Ovary (tissue), 3 donors: ENCODE measurements around the gene ARID5A.

Source experiments
- EP300 ChIP-seq: sonication (generic); formaldehyde crosslinking; IDR thresholded peaks from one replicate; pipeline ENCODE4 v1.6.1; 2017; ENCODE audit warnings: antibody characterized with exemption
- POLR2A ChIP-seq: fragments of 450-650 bp; IDR thresholded peaks from one replicate; pipeline ENCODE4 v1.6.1; 2017; ENCODE audit warnings: antibody characterized with exemption, mild to moderate bottlenecking, moderate library complexity
- TF ChIP-seq, protein P1 (sequence below), 3 donors: fragments of 450-650 bp in 2 of 3; fragments of 200-600 bp in 1 of 3; IDR thresholded peaks; one replicate each; pipeline versions ENCODE4 v1.5.1 to v1.8.0; 2016 to 2022; ENCODE audit warnings: antibody characterized with exemption in 3 of 3, mild to moderate bottlenecking in 1 of 3
- donor health status: DM: no; HTN: no; CAD: no.

DNA sequence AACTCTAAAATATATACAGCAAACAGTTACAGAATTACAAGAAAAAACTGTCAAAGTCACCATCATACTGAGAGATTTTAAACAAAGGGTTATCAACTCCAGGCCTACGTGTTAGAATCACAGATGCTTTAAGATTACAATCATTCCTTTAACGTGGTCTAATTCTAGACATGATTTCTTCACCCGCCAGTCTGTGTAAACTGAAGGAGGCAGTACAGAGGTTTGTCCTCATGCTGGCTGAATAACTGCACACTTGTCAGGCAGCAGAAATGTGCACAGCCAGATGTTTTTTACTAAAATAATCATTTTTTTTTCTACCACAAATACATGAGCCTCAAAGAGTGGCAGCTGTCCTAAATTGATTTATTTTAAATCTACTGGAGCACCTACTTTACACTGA is 15.9 kb upstream of the ARID5A start:
- TF ChIP-seq, protein P1, sequence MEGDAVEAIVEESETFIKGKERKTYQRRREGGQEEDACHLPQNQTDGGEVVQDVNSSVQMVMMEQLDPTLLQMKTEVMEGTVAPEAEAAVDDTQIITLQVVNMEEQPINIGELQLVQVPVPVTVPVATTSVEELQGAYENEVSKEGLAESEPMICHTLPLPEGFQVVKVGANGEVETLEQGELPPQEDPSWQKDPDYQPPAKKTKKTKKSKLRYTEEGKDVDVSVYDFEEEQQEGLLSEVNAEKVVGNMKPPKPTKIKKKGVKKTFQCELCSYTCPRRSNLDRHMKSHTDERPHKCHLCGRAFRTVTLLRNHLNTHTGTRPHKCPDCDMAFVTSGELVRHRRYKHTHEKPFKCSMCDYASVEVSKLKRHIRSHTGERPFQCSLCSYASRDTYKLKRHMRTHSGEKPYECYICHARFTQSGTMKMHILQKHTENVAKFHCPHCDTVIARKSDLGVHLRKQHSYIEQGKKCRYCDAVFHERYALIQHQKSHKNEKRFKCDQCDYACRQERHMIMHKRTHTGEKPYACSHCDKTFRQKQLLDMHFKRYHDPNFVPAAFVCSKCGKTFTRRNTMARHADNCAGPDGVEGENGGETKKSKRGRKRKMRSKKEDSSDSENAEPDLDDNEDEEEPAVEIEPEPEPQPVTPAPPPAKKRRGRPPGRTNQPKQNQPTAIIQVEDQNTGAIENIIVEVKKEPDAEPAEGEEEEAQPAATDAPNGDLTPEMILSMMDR (IDR thresholded peaks at IDR 0.05) = no peak
- TF ChIP-seq POLR2A (no peak), EP300 (no peak)
